Measurements from ENCODE around the gene ZNF385D. TPM values are rescaled to one million over a fixed set of nuclear protein-coding genes. Genes with fewer than 3 reads are reported as not detected.
"Not testable (repeated sequence)": the region's sequence is repeated elsewhere in the genome, so short reads cannot be mapped to it uniquely, and the experiment has no call there.

The ZNF385D gene
- polyA plus RNA-seq, 1 donor = 17.4 TPM

- no peak for DNase-seq
Observed at GRCh38 chr3:21446027-21446426, 305.0 kb downstream of the ZNF385D start.

GRCh38 chr3:21441821-21442220 lies 309.2 kb downstream of the ZNF385D start:
- DNase-seq = no peak

GRCh38 chr3:21436835-21437234 lies 314.2 kb downstream of the ZNF385D start:
- no peak for DNase-seq

- peak; percentile 18 for DNase-seq
Observed at GRCh38 chr3:21435871-21436270, 315.1 kb downstream of the ZNF385D start.

GRCh38 chr3:21434310-21434709 lies 316.7 kb downstream of the ZNF385D start:
- no peak for DNase-seq

GRCh38 chr3:21433751-21434150 lies 317.3 kb downstream of the ZNF385D start:
- DNase-seq = no peak

- DNase-seq = no peak
Observed at GRCh38 chr3:21426920-21427319, 324.1 kb downstream of the ZNF385D start.

- DNase-seq = no peak
Observed at GRCh38 chr3:21425715-21426114, 325.3 kb downstream of the ZNF385D start.

- no peak for DNase-seq
Observed at GRCh38 chr3:21421096-21421495, 329.9 kb downstream of the ZNF385D start.

- DNase-seq = no peak
Observed at GRCh38 chr3:21417991-21418390, 333.0 kb downstream of the ZNF385D start.

GRCh38 chr3:21414506-21414905 lies 336.5 kb downstream of the ZNF385D start:
- no peak for DNase-seq

GRCh38 chr3:21411058-21411457 lies 340.0 kb downstream of the ZNF385D start:
- DNase-seq = no peak

GRCh38 chr3:21409401-21409800 lies 341.6 kb downstream of the ZNF385D start:
- DNase-seq = no peak

GRCh38 chr3:21407743-21408142 lies 343.3 kb downstream of the ZNF385D start:
- DNase-seq = no peak

GRCh38 chr3:21405671-21406667 lies 345.0 kb downstream of the ZNF385D start:
- DNase-seq = no peak

GRCh38 chr3:21398461-21398860 lies 352.5 kb downstream of the ZNF385D start:
- DNase-seq = no peak

GRCh38 chr3:21393683-21394311 lies 357.2 kb downstream of the ZNF385D start:
- DNase-seq = no peak

- no peak for DNase-seq
Observed at GRCh38 chr3:21392526-21392925, 358.5 kb downstream of the ZNF385D start.

- DNase-seq = no peak
Observed at GRCh38 chr3:21390856-21391255, 360.2 kb downstream of the ZNF385D start.

- no peak for DNase-seq
Observed at GRCh38 chr3:21390136-21390535, 360.9 kb downstream of the ZNF385D start.

GRCh38 chr3:21387142-21387826 lies 363.7 kb downstream of the ZNF385D start:
- not testable (repeated sequence) for DNase-seq

GRCh38 chr3:21378036-21378435 lies 373.0 kb downstream of the ZNF385D start:
- not testable (repeated sequence) for DNase-seq

All from left kidney (tissue), 2 donors.